HK-2 (cell line): ENCODE results near the gene ATOH8.
A peak's percentile ranks its signal among the peaks of the same experiment; 100 is the strongest.

ENCODE experiments used
- DNase-seq: peaks from one replicate; pipeline ENCODE4 v3.0.0-alpha.2; 2018; ENCODE audit not compliant: unreplicated experiment

The ATOH8 gene

DNA sequence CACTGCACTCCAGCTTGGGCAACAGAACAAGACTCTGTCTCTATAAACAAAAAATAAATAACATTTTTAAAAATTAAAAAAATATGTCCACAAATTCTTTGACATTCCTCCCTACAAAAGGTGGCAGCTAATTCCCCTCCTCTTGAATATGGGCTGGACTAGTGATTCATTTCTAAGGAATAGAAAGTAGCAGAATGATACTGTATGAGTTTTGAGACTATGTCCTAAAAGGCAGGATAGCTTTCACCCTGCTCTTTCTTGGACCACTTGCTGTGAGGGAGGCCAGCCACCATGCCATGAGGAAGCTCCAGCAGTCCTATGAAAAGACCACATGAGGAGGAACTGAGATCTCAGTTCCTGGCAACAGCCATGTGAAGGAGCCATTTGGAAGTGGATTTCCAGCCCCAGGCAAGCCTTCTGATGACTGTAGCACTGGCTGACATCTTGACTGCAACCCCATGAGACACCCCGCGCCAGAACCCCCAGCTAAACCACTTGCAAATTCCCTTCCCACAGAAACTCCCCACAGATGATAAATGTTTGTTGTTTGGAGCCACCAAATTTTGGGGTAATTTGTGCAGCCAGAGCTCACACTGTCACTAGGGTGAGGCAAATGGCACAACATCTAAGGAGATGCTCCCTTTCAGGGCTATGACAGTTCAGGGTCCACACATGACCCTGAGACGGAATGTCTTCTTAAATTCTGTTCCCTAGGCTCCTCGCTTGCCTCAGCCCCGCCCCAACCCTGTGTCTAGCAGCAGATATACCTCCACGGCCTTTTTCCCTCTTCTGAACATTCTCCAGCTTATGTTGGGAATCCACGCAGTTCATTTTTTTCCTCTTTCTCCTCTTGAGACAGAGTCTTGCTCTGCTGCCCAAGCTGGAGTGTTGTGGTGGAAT lies 17.1 kb upstream of the ATOH8 start:
- no peak for DNase-seq

DNA sequence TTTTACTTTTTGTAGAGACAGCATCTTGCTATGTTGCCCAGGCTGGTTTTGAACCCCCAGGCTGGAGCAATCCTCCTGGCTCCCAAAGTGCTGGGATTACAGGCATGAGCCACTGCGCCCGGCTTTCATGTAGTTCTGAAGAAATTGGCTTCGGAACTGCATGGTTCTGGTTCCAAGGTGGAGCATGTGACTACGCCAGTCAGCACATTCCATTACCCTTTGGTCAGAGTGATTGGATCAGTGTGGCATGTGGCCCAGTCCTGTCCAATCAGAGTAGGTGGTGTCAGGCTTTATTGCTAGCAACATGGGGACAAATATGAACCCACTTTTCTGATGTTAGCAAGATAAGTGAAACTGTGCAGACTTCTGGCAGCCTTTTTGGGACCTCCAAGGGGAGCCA lies 16.3 kb upstream of the ATOH8 start:
- no peak for DNase-seq

DNA sequence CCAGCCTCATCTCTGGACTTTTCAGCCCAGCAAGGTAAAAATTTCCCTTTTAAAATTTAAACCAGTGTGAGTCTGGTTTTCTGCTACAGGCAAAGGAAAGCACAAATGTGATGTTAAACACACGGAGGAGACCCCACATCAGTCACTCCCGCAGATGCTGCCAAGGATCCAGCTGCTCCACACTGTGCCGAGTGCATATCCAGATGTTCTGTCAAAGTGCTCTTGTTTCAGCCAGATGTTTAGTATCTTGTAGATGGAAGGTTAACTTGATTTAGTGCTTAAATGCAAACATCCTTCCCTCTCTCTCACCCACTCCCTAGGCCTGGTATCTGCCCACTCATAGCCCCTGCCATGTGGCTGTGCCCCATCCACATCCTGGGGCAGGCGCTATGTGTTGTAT lies 15.8 kb upstream of the ATOH8 start:
- no peak for DNase-seq

DNA sequence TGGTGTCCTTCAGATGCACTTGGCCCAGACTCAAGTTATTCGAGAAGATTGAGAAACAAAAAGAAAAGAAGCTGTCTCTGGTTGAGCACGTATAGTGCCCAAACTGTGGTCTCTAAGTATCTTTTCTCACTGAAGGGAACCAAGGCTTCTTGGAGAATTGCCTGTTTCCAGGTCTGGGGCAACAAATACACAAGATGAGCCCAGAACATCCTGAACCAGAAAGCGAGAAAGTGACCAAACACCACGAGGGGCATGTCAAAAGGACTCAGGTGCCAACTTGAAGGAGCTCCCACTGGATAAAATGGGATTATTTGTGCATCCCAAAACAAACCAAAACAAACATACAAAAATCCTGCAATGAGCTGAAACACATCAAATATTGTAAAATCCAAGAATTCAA lies 13.6 kb upstream of the ATOH8 start:
- DNase-seq: no peak

DNA sequence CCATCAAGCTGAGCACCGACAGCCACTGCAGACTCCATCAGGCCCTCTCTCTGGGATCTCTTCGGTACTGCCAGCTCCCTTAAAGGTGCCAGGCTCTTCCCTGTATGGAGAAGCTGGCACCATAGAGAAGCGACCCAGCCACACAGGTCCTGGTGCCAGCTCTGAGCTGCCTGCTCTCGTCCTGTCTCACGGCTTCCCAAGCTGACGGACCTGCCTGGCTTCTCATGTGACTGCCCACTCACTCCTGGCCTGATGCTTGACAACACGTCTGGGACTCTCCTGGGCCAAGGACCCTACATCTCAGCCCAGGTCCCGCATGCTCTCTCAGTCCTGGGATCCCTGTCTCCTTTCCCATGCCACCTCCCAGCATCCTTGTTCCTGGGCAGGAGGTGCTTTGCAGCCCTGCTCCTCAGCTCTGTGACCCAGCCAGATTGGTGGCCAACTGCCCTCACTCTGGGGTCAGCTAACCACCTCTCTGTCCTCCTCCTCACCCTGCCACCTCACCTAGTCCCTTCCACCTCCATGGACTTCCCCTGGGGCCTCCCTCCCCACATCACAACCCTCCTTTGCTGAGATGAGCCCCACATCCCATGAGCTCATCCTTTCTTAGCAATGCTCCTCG lies 12.5 kb upstream of the ATOH8 start:
- no peak for DNase-seq

DNA sequence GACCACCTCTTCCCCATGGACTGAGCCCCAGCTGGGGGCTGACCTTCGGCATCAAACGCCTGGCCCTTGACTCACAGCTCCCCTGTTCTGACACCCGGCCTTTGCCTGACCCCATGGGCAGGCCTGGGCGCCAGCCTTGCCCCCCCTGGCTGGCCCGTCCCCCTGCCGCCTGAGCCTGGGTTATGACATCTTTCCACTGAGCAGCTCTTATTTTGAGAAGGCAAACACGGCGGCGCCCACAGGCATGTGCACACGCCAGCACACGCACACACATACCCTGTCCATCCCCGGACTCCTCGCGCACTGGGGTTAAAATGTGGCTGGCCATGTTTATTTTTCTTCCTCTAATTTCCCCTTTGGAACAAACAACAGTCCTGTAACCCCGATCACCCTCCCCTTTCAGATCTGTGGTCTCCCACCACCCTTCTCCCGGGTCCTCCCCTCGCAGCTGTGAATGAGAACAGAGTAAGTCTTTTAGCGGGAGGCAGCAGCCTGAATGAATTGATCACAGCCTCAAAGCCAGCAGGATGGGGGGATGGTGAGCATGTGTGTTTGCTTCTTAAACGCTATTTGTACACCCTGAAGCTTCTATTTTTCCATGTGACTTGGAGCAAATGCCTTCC lies 11.8 kb upstream of the ATOH8 start:
- DNase-seq: peak; percentile 76

DNA sequence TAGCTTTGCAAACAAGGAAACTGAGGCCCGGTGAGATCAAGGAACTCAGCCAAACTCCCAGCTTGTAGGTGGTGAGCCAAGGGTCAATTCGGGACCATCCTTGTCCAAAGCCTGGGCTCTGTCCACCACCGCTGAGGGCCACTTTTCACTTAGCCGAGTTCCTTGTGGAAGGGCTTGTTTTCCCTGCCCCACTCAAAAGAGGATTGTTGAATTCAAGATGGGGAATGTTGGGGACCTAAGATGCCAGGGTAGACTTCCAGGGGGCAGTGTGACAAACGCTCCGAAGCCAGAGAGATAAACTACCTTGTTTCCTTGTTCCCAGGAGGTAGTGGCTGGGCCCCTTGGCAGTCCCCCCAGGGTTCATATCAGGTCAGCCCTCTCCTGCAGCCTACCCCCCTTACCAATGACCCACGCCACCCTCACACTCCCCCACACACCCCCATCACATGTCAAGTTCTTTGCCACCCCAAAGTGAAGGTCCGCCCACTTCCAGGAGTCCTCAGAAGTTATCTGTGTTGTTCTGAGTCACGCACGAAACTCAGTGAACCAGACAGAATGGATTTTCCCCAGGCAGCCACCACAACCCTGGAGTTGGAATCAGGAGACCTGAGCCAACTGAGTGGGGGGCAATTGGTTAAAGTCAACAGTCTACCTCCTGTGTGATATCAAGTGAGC lies 10.3 kb upstream of the ATOH8 start:
- DNase-seq: peak; percentile 63

DNA sequence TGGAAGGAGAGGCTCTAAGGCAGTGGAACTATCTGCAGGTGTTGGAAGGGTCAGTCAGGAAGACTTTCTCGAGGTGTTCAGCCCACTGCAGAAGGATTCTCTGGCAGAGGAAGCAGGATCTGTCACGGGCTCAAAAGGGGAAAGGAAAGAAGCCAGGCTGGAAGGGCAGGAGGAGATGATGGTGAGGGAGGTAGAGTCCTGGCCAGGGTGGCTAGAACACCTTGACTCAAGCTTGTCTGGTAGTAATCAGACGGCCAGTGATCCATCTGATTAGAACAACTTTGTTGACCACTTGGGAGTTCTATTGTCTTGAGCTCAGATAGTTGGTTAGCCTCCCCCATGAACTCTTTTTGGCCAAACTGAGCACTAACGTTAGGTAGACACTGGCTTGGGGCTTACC lies 9.7 kb upstream of the ATOH8 start:
- DNase-seq: no peak

DNA sequence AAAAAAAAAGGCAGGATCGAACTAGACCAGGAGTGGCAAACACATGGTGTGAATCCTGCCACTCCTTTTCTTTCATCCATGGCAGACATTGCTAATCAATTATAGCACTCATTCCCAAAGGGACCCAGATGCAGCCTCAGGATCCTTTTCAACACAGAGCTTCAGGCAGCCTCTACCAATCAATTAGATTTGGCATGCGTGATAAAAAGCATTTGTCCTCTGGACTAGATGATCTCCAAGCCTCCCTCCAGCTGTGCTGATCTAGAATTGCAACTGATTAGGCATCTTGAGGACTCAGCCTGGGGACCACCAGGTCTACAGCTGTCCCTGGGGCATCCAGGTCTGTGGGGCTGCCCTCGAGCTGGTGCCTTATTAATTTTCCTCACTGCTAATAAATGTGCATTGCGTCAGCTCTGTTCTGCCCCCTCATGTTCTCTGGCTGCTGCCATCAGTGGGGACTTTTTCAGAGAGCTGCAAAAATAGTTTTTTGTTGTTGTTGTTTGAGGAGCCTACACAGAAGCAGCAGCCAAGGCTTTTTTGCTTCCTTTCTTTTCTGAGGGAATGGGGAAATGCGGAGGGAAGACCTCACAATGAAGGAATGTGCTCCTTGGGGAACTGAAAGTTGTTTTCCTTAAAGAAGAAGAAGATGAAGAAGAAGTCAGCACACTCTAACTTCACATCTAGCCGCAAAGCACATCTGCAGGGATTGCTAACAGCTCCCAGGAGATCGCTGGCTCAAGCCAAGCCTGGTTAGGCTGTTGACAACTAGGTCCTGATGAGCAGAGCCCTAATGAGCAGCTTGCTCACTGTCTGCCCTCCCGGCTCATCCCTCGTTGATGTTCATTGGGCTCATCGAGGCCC lies 8.8 kb upstream of the ATOH8 start:
- DNase-seq: no peak

DNA sequence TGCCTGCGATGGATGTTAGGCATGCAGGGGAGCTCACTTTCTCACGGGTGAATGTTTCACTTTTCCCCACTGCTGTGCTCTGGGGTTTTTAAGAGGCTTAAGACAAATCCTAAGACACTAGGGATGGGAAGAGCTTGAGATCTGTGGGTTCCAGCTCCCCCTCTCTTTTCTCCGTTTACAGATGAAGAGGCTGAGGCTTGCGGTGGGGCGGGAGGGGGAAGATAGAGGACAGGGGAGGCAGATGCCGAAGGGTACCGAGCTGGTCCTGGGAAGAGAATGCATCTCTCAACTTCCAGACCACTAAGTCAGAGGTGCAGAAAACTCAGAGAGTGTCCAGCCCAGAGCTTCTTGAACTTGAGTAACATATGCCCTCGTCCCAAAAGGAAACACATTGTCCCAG lies 8.2 kb upstream of the ATOH8 start:
- no peak for DNase-seq

DNA sequence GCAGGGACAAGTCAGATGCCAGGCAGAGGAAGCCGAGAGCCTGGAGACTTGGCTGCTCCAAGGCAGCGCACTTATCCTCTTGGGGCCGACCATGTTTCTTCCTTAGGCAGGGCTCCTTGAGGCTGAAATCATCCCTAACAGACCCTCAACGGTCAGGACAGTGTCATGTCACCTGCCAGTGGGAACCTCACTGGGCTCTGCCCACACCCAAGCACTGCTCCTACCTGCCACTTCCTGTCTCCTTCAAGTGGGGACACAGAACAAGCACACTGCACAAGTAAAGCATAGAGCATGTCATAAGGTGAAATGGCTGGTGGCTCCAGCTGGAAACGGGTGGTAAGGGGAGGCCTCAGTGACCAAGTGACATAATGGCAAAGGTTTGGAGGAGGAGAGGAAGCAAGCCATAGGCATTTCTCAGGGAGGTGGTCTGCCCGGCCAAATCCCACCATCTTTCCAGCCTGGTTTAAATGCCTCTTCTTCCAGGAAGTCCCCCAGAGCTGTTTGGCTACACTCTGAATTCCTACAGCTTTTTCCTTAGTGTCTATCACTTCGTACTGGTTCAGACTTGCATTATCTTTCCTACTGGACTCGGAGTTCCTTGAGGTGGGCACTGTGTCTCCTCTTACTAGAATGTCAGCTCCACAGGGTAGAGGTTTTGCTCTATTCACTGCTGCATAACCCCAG lies 7.3 kb upstream of the ATOH8 start:
- no peak for DNase-seq

DNA sequence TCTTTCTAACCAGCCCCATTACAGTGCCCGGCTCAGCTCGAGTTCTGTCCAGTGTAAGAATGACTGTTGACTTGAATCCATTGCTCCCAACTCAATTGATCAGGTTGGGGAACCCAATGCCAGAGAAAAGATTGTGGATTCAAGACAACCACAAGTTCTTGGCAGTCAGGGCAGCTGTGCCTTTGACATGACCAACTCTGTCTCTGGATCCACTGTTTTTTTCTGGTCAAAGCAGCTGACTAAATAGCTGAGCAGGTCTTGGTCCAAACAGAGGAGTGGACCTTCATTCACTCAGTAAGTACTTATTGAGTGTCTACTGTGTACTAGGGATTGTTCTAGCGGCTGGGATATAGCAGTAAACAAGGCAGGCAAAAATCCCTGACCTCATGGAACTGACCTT lies 6.3 kb upstream of the ATOH8 start:
- DNase-seq: no peak

DNA sequence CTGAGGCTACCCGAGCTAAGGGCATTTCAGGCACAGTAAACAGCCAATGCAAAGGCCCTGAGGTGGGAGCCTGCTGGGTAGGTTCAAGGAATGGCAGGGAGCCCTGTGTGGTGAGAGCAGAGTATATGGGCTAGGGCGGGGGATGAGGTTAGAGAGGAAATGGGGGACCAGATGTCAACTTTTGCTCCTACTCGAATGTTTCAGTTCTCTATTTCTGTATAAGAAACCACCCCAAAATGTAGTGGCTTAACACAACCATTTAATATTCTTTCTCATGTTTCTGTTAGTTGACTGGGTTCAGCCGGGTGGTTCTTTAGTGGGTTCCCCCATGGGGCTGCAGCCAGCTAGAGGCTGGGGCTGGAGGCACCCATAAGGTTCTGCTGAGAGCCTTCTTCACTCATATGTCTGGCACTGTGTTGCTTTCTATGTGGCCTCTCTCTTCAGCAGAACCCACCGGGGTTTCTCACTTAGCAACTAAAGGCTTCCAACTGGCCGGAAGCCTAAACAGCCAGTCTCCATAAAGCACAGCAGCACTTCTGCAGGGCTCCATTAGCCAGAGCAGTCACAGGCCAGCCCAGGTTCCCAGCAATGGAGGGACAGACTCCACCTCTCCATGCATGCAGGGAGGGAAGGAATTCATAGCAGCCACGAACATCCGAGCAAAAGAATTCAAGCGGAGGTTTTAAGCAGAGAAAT lies 5.6 kb upstream of the ATOH8 start:
- no peak for DNase-seq

DNA sequence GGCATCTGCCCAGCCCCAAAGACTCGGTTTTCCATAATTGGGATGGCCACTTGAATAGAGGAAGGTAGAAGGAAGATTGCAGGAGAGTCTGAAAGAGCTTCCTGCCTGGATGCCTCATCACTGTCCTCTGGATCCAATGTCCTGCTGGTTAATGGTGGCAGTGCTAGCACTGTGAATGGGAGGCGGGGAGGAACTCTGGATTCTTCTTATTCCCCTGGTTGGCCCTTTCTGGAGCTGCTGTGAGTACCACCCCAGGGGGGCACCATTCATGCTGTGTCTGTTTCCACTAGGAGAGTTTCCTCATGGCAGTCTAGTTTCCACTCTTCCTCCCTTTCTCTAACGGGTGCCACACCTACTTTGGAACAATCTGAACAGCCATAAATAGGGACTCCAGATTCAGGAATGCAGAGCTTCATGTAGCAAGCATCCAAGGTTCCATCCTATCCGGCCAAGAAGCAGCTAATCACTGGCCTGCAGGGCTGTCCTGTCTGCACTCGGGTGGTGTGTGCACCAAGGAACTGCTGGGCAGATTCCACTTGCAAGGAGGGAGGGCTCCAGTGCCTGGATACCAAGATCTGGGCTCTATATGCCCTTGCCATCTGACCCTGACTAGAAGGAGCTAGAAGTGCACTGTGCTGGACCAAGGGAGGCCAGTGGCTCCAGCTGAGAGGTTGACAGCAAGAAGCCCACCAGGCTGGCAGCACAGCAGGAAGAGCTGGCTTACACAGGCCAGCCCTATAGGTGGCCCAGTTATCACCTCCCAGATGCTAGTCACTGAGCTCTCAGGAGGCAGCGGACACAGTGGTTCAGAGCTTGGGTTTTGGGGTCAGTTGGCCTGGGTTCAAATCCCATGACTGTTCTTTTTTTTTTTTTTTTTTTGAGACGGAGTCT lies 4.6 kb upstream of the ATOH8 start:
- no peak for DNase-seq

DNA sequence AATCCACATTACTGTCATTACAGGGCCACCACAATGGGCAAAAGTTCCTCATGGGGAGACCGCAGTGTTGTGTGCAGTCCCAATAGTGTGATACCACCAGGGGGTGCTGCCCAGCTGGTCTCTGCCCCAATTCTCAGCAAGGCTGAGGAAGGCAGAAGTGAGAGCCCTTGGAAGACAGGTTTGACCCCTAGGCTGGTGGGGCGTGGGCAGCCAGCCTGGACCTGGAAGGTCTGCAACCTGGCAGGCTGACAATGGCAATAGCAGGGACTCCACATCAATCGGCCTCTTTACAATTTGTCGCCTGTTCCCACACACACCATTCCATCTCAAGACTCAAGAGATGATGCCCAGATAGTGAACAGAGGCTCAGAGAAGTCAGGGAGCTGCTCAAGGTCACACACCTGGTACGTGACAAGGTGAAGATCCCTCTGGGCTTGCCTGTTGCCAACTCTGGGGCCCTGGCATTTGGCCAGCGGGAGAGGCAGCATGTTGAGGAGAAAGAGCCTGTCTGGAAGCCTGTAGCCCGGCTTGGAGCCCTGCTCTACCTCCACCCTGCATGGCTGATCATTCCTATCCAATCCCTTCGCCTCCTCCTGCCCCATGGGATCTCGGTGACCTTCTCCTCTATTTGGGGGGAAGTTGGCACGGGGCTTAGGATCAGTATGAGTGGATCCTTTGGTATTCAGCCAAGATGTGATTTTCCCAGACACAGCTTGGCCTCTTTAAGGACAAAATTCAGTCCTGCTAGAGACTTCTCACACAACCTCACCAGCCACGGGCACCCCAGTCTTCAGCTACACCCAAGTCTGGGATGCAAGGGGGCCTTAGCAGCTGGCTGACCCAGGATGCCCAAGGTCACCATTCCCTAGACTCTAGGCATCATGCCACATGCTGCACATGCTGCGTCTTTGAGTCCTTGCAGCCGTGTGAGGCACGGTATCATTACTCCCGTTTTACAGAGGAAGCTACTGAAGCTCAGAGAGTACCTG lies 2.9 kb upstream of the ATOH8 start:
- DNase-seq: peak; percentile 44

DNA sequence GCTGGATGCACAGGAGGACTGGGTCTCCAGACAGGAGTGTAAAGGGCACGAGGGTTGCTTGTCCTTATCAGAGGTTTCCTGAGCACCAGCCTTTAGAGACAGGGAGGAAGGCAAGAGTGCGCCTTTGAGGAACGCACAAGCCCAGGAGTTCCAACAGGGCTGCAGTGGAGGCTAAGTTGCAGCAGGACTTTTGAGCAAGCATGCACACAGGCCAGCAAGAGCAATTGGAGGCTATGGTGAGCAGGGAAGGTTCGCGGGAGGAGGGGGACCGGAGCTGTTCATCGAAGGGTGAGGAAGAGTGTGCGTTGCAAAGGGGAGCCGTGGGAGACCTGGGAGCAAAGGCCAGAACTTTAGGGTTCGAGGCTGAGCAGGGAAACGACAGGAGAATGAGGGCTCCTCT lies 2.2 kb upstream of the ATOH8 start:
- DNase-seq: no peak

DNA sequence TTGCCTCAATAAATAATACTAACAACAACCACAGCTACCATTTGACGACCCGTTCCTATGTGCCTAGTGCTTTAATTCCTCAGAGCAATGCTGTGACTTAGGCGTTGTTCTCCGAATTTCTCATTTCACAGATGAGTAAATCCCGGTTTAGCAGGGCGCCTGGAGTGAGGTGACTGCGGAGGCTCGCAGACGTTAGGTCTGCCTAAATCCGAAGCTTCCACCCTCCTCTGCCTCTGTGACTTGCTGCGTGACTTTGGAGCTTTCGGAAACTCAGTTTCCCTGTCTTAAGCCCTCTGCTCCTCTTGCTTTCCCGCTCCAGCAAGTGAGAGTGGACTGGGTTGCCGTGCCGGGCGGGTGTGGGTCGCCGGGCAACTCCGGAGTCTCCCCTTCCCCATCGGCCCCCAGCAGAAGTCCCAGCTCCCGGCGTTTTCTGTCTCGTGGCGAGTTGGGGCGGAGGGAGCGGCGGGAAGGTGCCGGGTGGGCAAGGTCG lies 711 bp upstream of the ATOH8 start:
- no peak for DNase-seq
